AG09319 (cell line): ENCODE results near the gene CCNE1.

Experiments used
- DNase-seq: peaks from one replicate; pipeline ENCODE4 v3.0.0-alpha.2; 2010; ENCODE audit warnings: low read depth; ENCODE audit errors: extremely low read depth
- CTCF ChIP-seq: IDR thresholded peaks from 2 replicates; pipeline ENCODE4 v1.5.1; 2011; ENCODE audit warnings: low read depth, mild to moderate bottlenecking, inconsistent platforms, low read length, moderate library complexity

The CCNE1 gene

GRCh38 chr19:29860492-29860891 lies 48.7 kb downstream of the CCNE1 start:
- TF ChIP-seq CTCF: no peak

GRCh38 chr19:29861574-29861973 lies 49.8 kb downstream of the CCNE1 start:
- DNase-seq: no peak
- no peak for TF ChIP-seq CTCF

More at GRCh38 chr19:29860492-29860891, 48.7 kb downstream of the CCNE1 start:
- no peak for DNase-seq

- DNase-seq: no peak
- TF ChIP-seq CTCF: no peak
These were observed 54.2 kb downstream of the CCNE1 start for GRCh38 chr19:29866011-29866410.

- TF ChIP-seq CTCF: no peak
- no peak for DNase-seq
These were observed 56.2 kb downstream of the CCNE1 start for GRCh38 chr19:29867984-29868383.

GRCh38 chr19:29871143-29871542 lies 59.4 kb downstream of the CCNE1 start:
- no peak for DNase-seq
- no peak for TF ChIP-seq CTCF

GRCh38 chr19:29872224-29872731 lies 60.5 kb downstream of the CCNE1 start:
- no peak for TF ChIP-seq CTCF
- no peak for DNase-seq

- TF ChIP-seq CTCF: peak; percentile 54
- DNase-seq: no peak
These were observed 61.4 kb downstream of the CCNE1 start for GRCh38 chr19:29873024-29873800.
